Measurements from ENCODE around the gene PRPF8. TPM values are rescaled to one million over a fixed set of nuclear protein-coding genes. Genes with fewer than 3 reads are reported as not detected.

The PRPF8 gene
- total and polyA plus RNA-seq, 2 of the 13 experiments (the other 11 are each of a cell fraction or from before 2014, with no cell fraction given): 112 to 179 TPM

GRCh38 chr17:1627982-1628855 is 56.4 kb downstream of the PRPF8 start, which contains the start of gene SLC43A2 (continued):
- TF ChIP-seq ELK4 (CRISPR knock-in tag; IDR thresholded peaks at IDR 0.05; ENCODE audit: borderline replicate concordance) (no peak), HMGXB3 (CRISPR knock-in tag; IDR thresholded peaks at IDR 0.05; ENCODE audit: borderline replicate concordance) (no peak), IKZF1 (IDR thresholded peaks at IDR 0.05) (no peak), FOSL1 (CRISPR knock-in tag; IDR thresholded peaks at IDR 0.05; ENCODE audit: borderline replicate concordance) (no peak), ZNF776 (CRISPR knock-in tag; IDR thresholded peaks at IDR 0.05) (peak; percentile 79), CREB3 (CRISPR knock-in tag; IDR thresholded peaks at IDR 0.05) (no peak), ZNF317 (CRISPR knock-in tag; IDR thresholded peaks at IDR 0.05) (no peak), ATM (IDR thresholded peaks at IDR 0.05; ENCODE audit: borderline replicate concordance) (no peak), ZNF761 (CRISPR knock-in tag; conservative IDR thresholded peaks at IDR 0.05) (0 out of 2 replicates have a peak, but pooled peaks have one; percentile 13), ZNF253 (CRISPR knock-in tag; IDR thresholded peaks at IDR 0.05; ENCODE audit: borderline replicate concordance) (no peak), MTA3 (CRISPR knock-in tag; IDR thresholded peaks at IDR 0.05) (no peak), ZNF720 (CRISPR knock-in tag; IDR thresholded peaks at IDR 0.05) (no peak), ZFAT (CRISPR knock-in tag; conservative IDR thresholded peaks at IDR 0.05) (no peak), STAT6 (CRISPR knock-in tag; IDR thresholded peaks at IDR 0.05; ENCODE audit: borderline replicate concordance) (no peak), MBNL3 (CRISPR knock-in tag; conservative IDR thresholded peaks at IDR 0.05) (no peak), ZNF841 (CRISPR knock-in tag; IDR thresholded peaks at IDR 0.05; ENCODE audit: borderline replicate concordance) (no peak), HNRNPH1 (optimal IDR thresholded peaks at IDR 0.05; ENCODE audit: low read depth, low read length) (no peak)
